ENCODE measurements around the gene CNTNAP2.

The CNTNAP2 gene

GRCh38 chr7:147510201-147510542 is 1393.6 kb downstream of the CNTNAP2 start:
- H3K27ac ChIP-seq, result peak overlapping the region; percentile 88

GRCh38 chr7:147510923-147511322 is 1394.3 kb downstream of the CNTNAP2 start:
- Histone ChIP-seq H3K9me3 (ENCODE audit: low read depth, low read length) (no peaks in the 10 kb centered on the region), H3K4me3 (no peak overlapping the region), H3K9ac (ENCODE audit: insufficient read length) (no peak overlapping the region), H3K27ac (no peak overlapping the region), H3K36me3 (ENCODE audit: insufficient read depth, low read length) (no peaks in the 10 kb centered on the region)
- no peak for DNase-seq (ENCODE audit: low read depth, low spot score)
- TF ChIP-seq POLR2AphosphoS5 (IDR thresholded peaks at IDR 0.05; ENCODE audit: borderline replicate concordance, low read depth, low read length) (no peak), EZH2 (IDR thresholded peaks at IDR 0.05) (no peak), FOXP2 (optimal IDR thresholded peaks at IDR 0.05; ENCODE audit: control extremely low read depth, extremely low read length, insufficient read depth) (no peak)

More at GRCh38 chr7:147510201-147510542, 1393.6 kb downstream of the CNTNAP2 start:
- H3K4me3 ChIP-seq, result no peak overlapping the region
- no peak for TF ChIP-seq POLR2AphosphoS5 (IDR thresholded peaks at IDR 0.05; ENCODE audit: borderline replicate concordance, low read depth, low read length)
- no peak for TF ChIP-seq EZH2 (IDR thresholded peaks at IDR 0.05)
- no peak for TF ChIP-seq FOXP2 (optimal IDR thresholded peaks at IDR 0.05; ENCODE audit: control extremely low read depth, extremely low read length, insufficient read depth)
- DNase-seq (ENCODE audit: low read depth, low spot score), result no peak
- no peaks in the 10 kb centered on the region for H3K36me3 ChIP-seq (ENCODE audit: insufficient read depth, low read length)
- no peak overlapping the region for H3K9ac ChIP-seq (ENCODE audit: insufficient read length)
- H3K9me3 ChIP-seq (ENCODE audit: low read depth, low read length), result no peaks in the 10 kb centered on the region

GRCh38 chr7:147513451-147513850 is 1396.8 kb downstream of the CNTNAP2 start:
- no peak for DNase-seq (ENCODE audit: low read depth, low spot score)
- TF ChIP-seq FOXP2 (optimal IDR thresholded peaks at IDR 0.05; ENCODE audit: control extremely low read depth, extremely low read length, insufficient read depth), result no peak
- no peak for TF ChIP-seq EZH2 (IDR thresholded peaks at IDR 0.05)
- no peak; the same call in 1 of the 2 replicates for TF ChIP-seq POLR2AphosphoS5 (IDR thresholded peaks at IDR 0.05; ENCODE audit: borderline replicate concordance, low read depth, low read length)
- Histone ChIP-seq H3K4me3 (no peak overlapping the region), H3K9ac (ENCODE audit: insufficient read length) (no peak overlapping the region), H3K27ac (no peak overlapping the region), H3K9me3 (ENCODE audit: low read depth, low read length) (no peaks in the 10 kb centered on the region), H3K36me3 (ENCODE audit: insufficient read depth, low read length) (no peaks in the 10 kb centered on the region)

- no peak overlapping the region for H3K9ac ChIP-seq (ENCODE audit: insufficient read length)
- TF ChIP-seq POLR2AphosphoS5 (IDR thresholded peaks at IDR 0.05; ENCODE audit: borderline replicate concordance, low read depth, low read length) (no peak), EZH2 (IDR thresholded peaks at IDR 0.05) (no peak), FOXP2 (optimal IDR thresholded peaks at IDR 0.05; ENCODE audit: control extremely low read depth, extremely low read length, insufficient read depth) (no peak)
- H3K36me3 ChIP-seq (ENCODE audit: insufficient read depth, low read length), result no peaks in the 10 kb centered on the region
- H3K9me3 ChIP-seq (ENCODE audit: low read depth, low read length), result no peaks in the 10 kb centered on the region
- no peak overlapping the region for H3K27ac ChIP-seq
- no peak overlapping the region for H3K4me3 ChIP-seq
- DNase-seq (ENCODE audit: low read depth, low spot score), result no peak
Observed at GRCh38 chr7:147516391-147516790, 1399.8 kb downstream of the CNTNAP2 start.

- no peak for TF ChIP-seq FOXP2 (optimal IDR thresholded peaks at IDR 0.05; ENCODE audit: control extremely low read depth, extremely low read length, insufficient read depth)
- TF ChIP-seq POLR2AphosphoS5 (IDR thresholded peaks at IDR 0.05; ENCODE audit: borderline replicate concordance, low read depth, low read length), result no peak
- TF ChIP-seq EZH2 (IDR thresholded peaks at IDR 0.05), result no peak
- no peaks in the 10 kb centered on the region for H3K9me3 ChIP-seq (ENCODE audit: low read depth, low read length)
- H3K4me3 ChIP-seq, result no peak overlapping the region
- no peak overlapping the region for H3K27ac ChIP-seq
- H3K9ac ChIP-seq (ENCODE audit: insufficient read length), result no peak overlapping the region
- no peak for DNase-seq (ENCODE audit: low read depth, low spot score)
- H3K36me3 ChIP-seq (ENCODE audit: insufficient read depth, low read length), result no peaks in the 10 kb centered on the region
Observed at GRCh38 chr7:147519062-147519461, 1402.5 kb downstream of the CNTNAP2 start.

- no peak for DNase-seq (ENCODE audit: low read depth, low spot score)
Observed at GRCh38 chr7:147523056-147523455, 1406.5 kb downstream of the CNTNAP2 start.

GRCh38 chr7:147524726-147525250 is 1408.2 kb downstream of the CNTNAP2 start:
- Histone ChIP-seq H3K27ac (no peak overlapping the region), H3K9me3 (ENCODE audit: low read depth, low read length) (no peaks in the 10 kb centered on the region), H3K4me3 (no peak overlapping the region), H3K9ac (ENCODE audit: insufficient read length) (no peak overlapping the region), H3K36me3 (ENCODE audit: insufficient read depth, low read length) (no peaks in the 10 kb centered on the region)
- no peak for DNase-seq (ENCODE audit: low read depth, low spot score)
- TF ChIP-seq FOXP2 (optimal IDR thresholded peaks at IDR 0.05; ENCODE audit: control extremely low read depth, extremely low read length, insufficient read depth) (no peak), EZH2 (IDR thresholded peaks at IDR 0.05) (no peak), POLR2AphosphoS5 (IDR thresholded peaks at IDR 0.05; ENCODE audit: borderline replicate concordance, low read depth, low read length) (no peak)

More at GRCh38 chr7:147523056-147523455, 1406.5 kb downstream of the CNTNAP2 start:
- no peaks in the 10 kb centered on the region for H3K9me3 ChIP-seq (ENCODE audit: low read depth, low read length)
- no peak for TF ChIP-seq EZH2 (IDR thresholded peaks at IDR 0.05)
- no peak for TF ChIP-seq POLR2AphosphoS5 (IDR thresholded peaks at IDR 0.05; ENCODE audit: borderline replicate concordance, low read depth, low read length)
- TF ChIP-seq FOXP2 (optimal IDR thresholded peaks at IDR 0.05; ENCODE audit: control extremely low read depth, extremely low read length, insufficient read depth), result no peak
- no peak overlapping the region for H3K9ac ChIP-seq (ENCODE audit: insufficient read length)
- no peak overlapping the region for H3K4me3 ChIP-seq
- no peak overlapping the region for H3K27ac ChIP-seq
- H3K36me3 ChIP-seq (ENCODE audit: insufficient read depth, low read length), result no peaks in the 10 kb centered on the region

- no peak overlapping the region for H3K4me3 ChIP-seq
- no peak for TF ChIP-seq POLR2AphosphoS5 (IDR thresholded peaks at IDR 0.05; ENCODE audit: borderline replicate concordance, low read depth, low read length)
- TF ChIP-seq FOXP2 (optimal IDR thresholded peaks at IDR 0.05; ENCODE audit: control extremely low read depth, extremely low read length, insufficient read depth), result no peak
- TF ChIP-seq EZH2 (IDR thresholded peaks at IDR 0.05), result no peak
Observed at GRCh38 chr7:147525325-147525724, 1408.7 kb downstream of the CNTNAP2 start.

GRCh38 chr7:147535701-147536111 is 1419.1 kb downstream of the CNTNAP2 start:
- Histone ChIP-seq H3K27ac (peak overlapping the region; percentile 86), H3K9ac (ENCODE audit: insufficient read length) (no peak overlapping the region), H3K9me3 (ENCODE audit: low read depth, low read length) (no peaks in the 10 kb centered on the region), H3K36me3 (ENCODE audit: insufficient read depth, low read length) (no peaks in the 10 kb centered on the region), H3K4me3 (peak overlapping the region; percentile 21; the same call in 1 of the 2 replicates)
- TF ChIP-seq FOXP2 (optimal IDR thresholded peaks at IDR 0.05; ENCODE audit: control extremely low read depth, extremely low read length, insufficient read depth) (no peak), POLR2AphosphoS5 (IDR thresholded peaks at IDR 0.05; ENCODE audit: borderline replicate concordance, low read depth, low read length) (peak; percentile 26; the same call in 1 of the 2 replicates), EZH2 (IDR thresholded peaks at IDR 0.05) (no peak)
- DNase-seq (ENCODE audit: low read depth, low spot score), result peak; percentile 74

More at GRCh38 chr7:147525325-147525724, 1408.7 kb downstream of the CNTNAP2 start:
- H3K9me3 ChIP-seq (ENCODE audit: low read depth, low read length), result no peaks in the 10 kb centered on the region
- no peaks in the 10 kb centered on the region for H3K36me3 ChIP-seq (ENCODE audit: insufficient read depth, low read length)
- H3K9ac ChIP-seq (ENCODE audit: insufficient read length), result no peak overlapping the region
- H3K27ac ChIP-seq, result no peak overlapping the region
- DNase-seq (ENCODE audit: low read depth, low spot score), result no peak
